Loucy (cell line): ENCODE data around the gene FSTL5.

ENCODE experiments used
- H2AFZ ChIP-seq: fragments of 200-600 bp; sonication (generic); 2 replicates; pipeline ENCODE4 v1.6.0; 2016; ENCODE audit warnings: antibody characterized with exemption, mild to moderate bottlenecking, low read length, moderate library complexity
- H3F3A ChIP-seq: fragments of 200-600 bp; 2 replicates; pipeline ENCODE4 v1.6.0; 2016; ENCODE audit warnings: antibody characterized with exemption, low read depth, mild to moderate bottlenecking
- H3K27me3 ChIP-seq: fragments of 200-600 bp; sonication (generic); 2 replicates; pipeline ENCODE4 v1.6.1; 2014; ENCODE audit warnings: low read length, mild to moderate bottlenecking; ENCODE audit not compliant: insufficient read depth, poor library complexity, severe bottlenecking
- H3K36me3 ChIP-seq: fragments of 200-600 bp; sonication (generic); 2 replicates; pipeline ENCODE4 v1.6.1; 2016; ENCODE audit warnings: low read length; ENCODE audit not compliant: insufficient read depth
- H3K4me1 ChIP-seq: fragments of 200-600 bp; sonication (generic); 2 replicates; pipeline ENCODE4 v1.5.1; 2014; ENCODE audit warnings: low read length, mild to moderate bottlenecking; ENCODE audit not compliant: insufficient read depth, poor library complexity, severe bottlenecking
- H3K4me2 ChIP-seq: fragments of 200-600 bp; sonication (generic); 2 replicates; pipeline ENCODE4 v1.6.0; 2014; ENCODE audit warnings: antibody characterized with exemption, low read length, low read depth, mild to moderate bottlenecking; ENCODE audit not compliant: poor library complexity, severe bottlenecking
- H3K4me3 ChIP-seq: fragments of 200-600 bp; sonication (generic); 2 replicates; pipeline ENCODE4 v1.5.1; 2014; ENCODE audit warnings: low read length, mild to moderate bottlenecking, mixed read lengths; ENCODE audit not compliant: poor library complexity, severe bottlenecking
- H3K79me2 ChIP-seq: fragments of 200-600 bp; sonication (generic); 2 replicates; pipeline ENCODE4 v1.6.1; 2014; ENCODE audit warnings: low read length; ENCODE audit not compliant: insufficient read depth
- H3K9ac ChIP-seq: fragments of 200-600 bp; sonication (generic); 2 replicates; pipeline ENCODE4 v1.6.0; 2014; ENCODE audit warnings: mild to moderate bottlenecking, low read depth, low read length, moderate library complexity; ENCODE audit not compliant: poor library complexity, severe bottlenecking
- H3K9me2 ChIP-seq: fragments of 200-600 bp; sonication (generic); replicated peaks from 2 replicates; pipeline ENCODE4 v1.6.1; 2016; ENCODE audit warnings: low read depth, low read length, mixed read lengths
- H3K9me3 ChIP-seq: fragments of 200-600 bp; sonication (generic); 2 replicates; pipeline ENCODE4 v1.6.1; 2014; ENCODE audit warnings: mild to moderate bottlenecking, antibody characterized with exemption, low read length, low read depth; ENCODE audit not compliant: insufficient read depth
- H4K20me1 ChIP-seq: fragments of 200-600 bp; sonication (generic); 2 replicates; pipeline ENCODE4 v1.6.0; 2014; ENCODE audit warnings: antibody characterized with exemption, low read length, mild to moderate bottlenecking; ENCODE audit not compliant: insufficient read depth, poor library complexity, severe bottlenecking
- EZH2phosphoT487 ChIP-seq: fragments of 200-600 bp; IDR thresholded peaks from 2 replicates; pipeline ENCODE4 v1.6.1; 2018; ENCODE audit warnings: antibody characterized with exemption, mild to moderate bottlenecking, moderate library complexity, borderline replicate concordance
- TF ChIP-seq, protein P1 (sequence below): fragments of 200-600 bp; sonication (generic); conservative IDR thresholded peaks from 2 replicates; pipeline ENCODE4 v1.5.1; 2014; ENCODE audit warnings: mild to moderate bottlenecking, antibody characterized with exemption, low read length

The FSTL5 gene

DNA sequence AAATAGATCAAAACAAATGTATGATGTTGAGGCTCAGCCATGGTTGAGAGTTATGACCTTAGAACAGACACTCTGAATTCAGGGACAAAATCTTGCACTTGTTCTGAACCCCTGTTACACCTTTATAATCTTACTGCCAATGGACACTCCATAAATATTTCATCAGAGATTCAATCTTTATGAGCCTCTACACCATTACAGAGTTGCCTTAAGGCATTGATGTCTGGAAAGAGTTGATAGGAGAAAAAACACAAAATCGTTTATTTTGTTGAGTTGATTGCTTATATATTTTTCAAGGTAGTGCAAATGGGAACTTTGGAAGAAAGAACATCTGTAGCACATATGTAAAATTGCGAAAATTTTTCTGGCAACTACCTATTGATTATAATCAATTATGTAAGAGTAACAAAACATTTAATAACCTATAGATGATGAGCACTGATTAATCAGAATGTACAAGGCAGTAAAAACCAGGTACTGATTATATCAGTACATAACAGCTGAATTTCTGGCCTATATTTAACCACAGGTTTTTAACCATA lies 568.5 kb downstream of the FSTL5 start:
- H3K9ac ChIP-seq: no peak overlapping the region
- no peak overlapping the region for H3K4me3 ChIP-seq
- TF ChIP-seq, protein P1, sequence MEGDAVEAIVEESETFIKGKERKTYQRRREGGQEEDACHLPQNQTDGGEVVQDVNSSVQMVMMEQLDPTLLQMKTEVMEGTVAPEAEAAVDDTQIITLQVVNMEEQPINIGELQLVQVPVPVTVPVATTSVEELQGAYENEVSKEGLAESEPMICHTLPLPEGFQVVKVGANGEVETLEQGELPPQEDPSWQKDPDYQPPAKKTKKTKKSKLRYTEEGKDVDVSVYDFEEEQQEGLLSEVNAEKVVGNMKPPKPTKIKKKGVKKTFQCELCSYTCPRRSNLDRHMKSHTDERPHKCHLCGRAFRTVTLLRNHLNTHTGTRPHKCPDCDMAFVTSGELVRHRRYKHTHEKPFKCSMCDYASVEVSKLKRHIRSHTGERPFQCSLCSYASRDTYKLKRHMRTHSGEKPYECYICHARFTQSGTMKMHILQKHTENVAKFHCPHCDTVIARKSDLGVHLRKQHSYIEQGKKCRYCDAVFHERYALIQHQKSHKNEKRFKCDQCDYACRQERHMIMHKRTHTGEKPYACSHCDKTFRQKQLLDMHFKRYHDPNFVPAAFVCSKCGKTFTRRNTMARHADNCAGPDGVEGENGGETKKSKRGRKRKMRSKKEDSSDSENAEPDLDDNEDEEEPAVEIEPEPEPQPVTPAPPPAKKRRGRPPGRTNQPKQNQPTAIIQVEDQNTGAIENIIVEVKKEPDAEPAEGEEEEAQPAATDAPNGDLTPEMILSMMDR: no peak
- no peak for TF ChIP-seq EZH2phosphoT487
- no peaks in the 10 kb centered on the region for H3K36me3 ChIP-seq
- H4K20me1 ChIP-seq: no peaks in the 10 kb centered on the region
- H3K9me3 ChIP-seq: no peaks in the 10 kb centered on the region
- H3K4me2 ChIP-seq: no peak overlapping the region
- no peaks in the 10 kb centered on the region for H3K9me2 ChIP-seq
- H2AFZ ChIP-seq: no peak overlapping the region
- H3K27me3 ChIP-seq: no peaks in the 10 kb centered on the region
- H3K79me2 ChIP-seq: no peaks in the 10 kb centered on the region
- no peaks in the 10 kb centered on the region for H3K4me1 ChIP-seq
- no peaks in the 10 kb centered on the region for H3F3A ChIP-seq

DNA sequence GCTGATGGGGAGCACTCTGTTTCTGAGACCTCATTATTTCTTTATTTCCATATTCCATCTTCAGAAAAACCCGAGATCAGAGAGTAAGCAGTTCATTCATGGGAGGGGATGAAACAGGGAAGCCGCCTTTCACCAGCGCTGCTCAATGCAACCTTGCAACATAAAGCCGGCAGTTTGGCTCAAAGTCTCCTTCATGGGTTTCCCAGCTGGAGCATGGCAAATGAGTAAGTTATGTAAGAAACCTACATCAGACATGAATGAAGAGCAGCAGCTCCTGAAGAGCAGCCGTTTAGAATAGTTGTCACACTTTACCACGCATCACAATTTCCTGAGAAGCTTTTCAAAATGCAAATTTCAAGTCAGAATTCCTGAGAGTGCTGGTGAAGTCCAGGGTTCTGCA lies 578.8 kb downstream of the FSTL5 start:
- H3K79me2 ChIP-seq: no peaks in the 10 kb centered on the region
- H3K9me2 ChIP-seq: no peaks in the 10 kb centered on the region
- no peaks in the 10 kb centered on the region for H3K36me3 ChIP-seq
- H2AFZ ChIP-seq: no peak overlapping the region
- H4K20me1 ChIP-seq: no peaks in the 10 kb centered on the region
- H3K4me1 ChIP-seq: no peaks in the 10 kb centered on the region
- no peaks in the 10 kb centered on the region for H3F3A ChIP-seq
- no peaks in the 10 kb centered on the region for H3K9me3 ChIP-seq
- H3K27me3 ChIP-seq: no peaks in the 10 kb centered on the region
- no peak overlapping the region for H3K4me2 ChIP-seq
- H3K4me3 ChIP-seq: no peak overlapping the region
- TF ChIP-seq, protein P1: no peak
- TF ChIP-seq EZH2phosphoT487: no peak
- H3K9ac ChIP-seq: no peak overlapping the region

DNA sequence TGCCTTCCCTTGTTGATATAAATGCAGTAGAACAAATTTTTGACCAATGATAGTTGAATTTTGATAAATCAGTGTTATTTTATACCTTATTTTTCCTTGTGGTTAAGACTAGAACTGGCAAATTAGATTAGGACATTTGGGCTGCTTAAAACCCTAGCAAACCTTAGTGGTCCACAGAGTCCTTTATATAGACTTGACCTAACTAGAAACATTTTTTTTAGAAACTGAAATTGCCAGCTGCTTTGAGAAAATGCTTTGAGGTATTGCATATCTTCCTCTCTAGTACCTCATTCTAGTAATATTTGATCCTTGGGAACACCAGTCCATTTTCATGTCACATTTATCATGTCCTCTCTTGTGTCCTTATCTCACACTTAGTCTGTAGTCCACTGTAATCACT lies 580.3 kb downstream of the FSTL5 start:
- Histone ChIP-seq H3K79me2 (no peaks in the 10 kb centered on the region), H3K4me1 (no peaks in the 10 kb centered on the region), H3K36me3 (no peaks in the 10 kb centered on the region), H3K4me3 (no peak overlapping the region), H3K9ac (no peak overlapping the region), H3F3A (no peaks in the 10 kb centered on the region), H4K20me1 (no peaks in the 10 kb centered on the region), H3K9me3 (no peaks in the 10 kb centered on the region), H3K4me2 (no peak overlapping the region), H3K27me3 (no peaks in the 10 kb centered on the region), H3K9me2 (no peaks in the 10 kb centered on the region), H2AFZ (no peak overlapping the region)
- TF ChIP-seq EZH2phosphoT487: no peak
- TF ChIP-seq, protein P1: no peak
